Measurements from ENCODE around the gene PYGM. TPM values are rescaled to one million over a fixed set of nuclear protein-coding genes. Genes with fewer than 3 reads are reported as not detected.

The PYGM gene
- total and polyA plus RNA-seq, 2 of the 13 experiments (the other 11 are each of a cell fraction or from before 2014, with no cell fraction given), result 0.11 to 0.12 TPM

DNA sequence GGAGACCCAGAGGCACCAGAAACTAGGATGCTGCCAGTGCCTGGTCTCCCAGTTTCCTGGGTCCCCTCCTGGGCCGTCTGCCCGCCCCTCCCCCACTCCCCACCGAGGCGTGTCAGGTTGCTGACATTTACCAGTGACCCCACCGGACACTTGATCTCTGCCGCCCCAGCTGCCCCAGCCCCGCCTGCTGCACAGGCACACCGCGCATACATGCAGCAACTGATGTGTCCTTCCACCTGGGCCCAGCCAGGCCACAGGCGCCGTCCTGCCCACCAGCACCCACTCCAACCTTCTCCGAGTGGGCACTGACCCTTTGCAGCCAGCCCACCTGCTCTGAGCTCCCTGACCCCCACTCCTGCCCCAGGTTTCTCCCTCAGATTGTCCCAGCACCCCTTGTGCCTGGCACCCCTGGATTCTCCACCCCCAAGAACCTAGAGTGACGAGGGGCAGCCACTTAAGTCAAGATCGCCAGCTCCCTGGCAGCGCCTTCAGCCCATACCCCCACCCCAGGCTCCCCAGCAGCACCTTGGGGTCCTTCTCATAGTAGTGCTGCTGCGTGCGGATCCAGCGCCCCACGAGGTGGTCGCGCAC lies 548 bp downstream of the PYGM start (continued):
- TF ChIP-seq, protein P1, sequence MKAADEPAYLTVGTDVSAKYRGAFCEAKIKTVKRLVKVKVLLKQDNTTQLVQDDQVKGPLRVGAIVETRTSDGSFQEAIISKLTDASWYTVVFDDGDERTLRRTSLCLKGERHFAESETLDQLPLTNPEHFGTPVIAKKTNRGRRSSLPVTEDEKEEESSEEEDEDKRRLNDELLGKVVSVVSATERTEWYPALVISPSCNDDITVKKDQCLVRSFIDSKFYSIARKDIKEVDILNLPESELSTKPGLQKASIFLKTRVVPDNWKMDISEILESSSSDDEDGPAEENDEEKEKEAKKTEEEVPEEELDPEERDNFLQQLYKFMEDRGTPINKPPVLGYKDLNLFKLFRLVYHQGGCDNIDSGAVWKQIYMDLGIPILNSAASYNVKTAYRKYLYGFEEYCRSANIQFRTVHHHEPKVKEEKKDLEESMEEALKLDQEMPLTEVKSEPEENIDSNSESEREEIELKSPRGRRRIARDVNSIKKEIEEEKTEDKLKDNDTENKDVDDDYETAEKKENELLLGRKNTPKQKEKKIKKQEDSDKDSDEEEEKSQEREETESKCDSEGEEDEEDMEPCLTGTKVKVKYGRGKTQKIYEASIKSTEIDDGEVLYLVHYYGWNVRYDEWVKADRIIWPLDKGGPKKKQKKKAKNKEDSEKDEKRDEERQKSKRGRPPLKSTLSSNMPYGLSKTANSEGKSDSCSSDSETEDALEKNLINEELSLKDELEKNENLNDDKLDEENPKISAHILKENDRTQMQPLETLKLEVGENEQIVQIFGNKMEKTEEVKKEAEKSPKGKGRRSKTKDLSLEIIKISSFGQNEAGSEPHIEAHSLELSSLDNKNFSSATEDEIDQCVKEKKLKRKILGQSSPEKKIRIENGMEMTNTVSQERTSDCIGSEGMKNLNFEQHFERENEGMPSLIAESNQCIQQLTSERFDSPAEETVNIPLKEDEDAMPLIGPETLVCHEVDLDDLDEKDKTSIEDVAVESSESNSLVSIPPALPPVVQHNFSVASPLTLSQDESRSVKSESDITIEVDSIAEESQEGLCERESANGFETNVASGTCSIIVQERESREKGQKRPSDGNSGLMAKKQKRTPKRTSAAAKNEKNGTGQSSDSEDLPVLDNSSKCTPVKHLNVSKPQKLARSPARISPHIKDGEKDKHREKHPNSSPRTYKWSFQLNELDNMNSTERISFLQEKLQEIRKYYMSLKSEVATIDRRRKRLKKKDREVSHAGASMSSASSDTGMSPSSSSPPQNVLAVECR (CRISPR knock-in tag; IDR thresholded peaks at IDR 0.05; ENCODE audit: borderline replicate concordance), result peak; percentile 54
- TF ChIP-seq MEIS1 (CRISPR knock-in tag; IDR thresholded peaks at IDR 0.05; ENCODE audit: borderline replicate concordance), result no peak
- TF ChIP-seq TBX2 (CRISPR knock-in tag; IDR thresholded peaks at IDR 0.05; ENCODE audit: borderline replicate concordance), result 0 out of 2 replicates have a peak, but pooled peaks have one; percentile 7
- peak; percentile 52; the same call in 1 of the 2 replicates for TF ChIP-seq RXRA (CRISPR knock-in tag; IDR thresholded peaks at IDR 0.05)
- 0 out of 2 replicates have a peak, but pooled peaks have one; percentile 18 for TF ChIP-seq RXRB (CRISPR knock-in tag; IDR thresholded peaks at IDR 0.05; ENCODE audit: borderline replicate concordance)
- TF ChIP-seq ZNF768 (CRISPR knock-in tag; IDR thresholded peaks at IDR 0.05), result peak; percentile 2; the same call in 1 of the 2 replicates
- peak; percentile 49; the same call in 1 of the 2 replicates for TF ChIP-seq FOXC1 (CRISPR knock-in tag; IDR thresholded peaks at IDR 0.05; ENCODE audit: borderline replicate concordance)
- 0 out of 2 replicates have a peak, but pooled peaks have one; percentile 23 for TF ChIP-seq SPEN (CRISPR knock-in tag; IDR thresholded peaks at IDR 0.05; ENCODE audit: low read depth)
- TF ChIP-seq ZNF225 (CRISPR knock-in tag; IDR thresholded peaks at IDR 0.05), result no peak
- 0 out of 2 replicates have a peak, but pooled peaks have one; percentile 27 for TF ChIP-seq ARHGAP35 (CRISPR knock-in tag; IDR thresholded peaks at IDR 0.05; ENCODE audit: borderline replicate concordance)
- TF ChIP-seq, protein P2, sequence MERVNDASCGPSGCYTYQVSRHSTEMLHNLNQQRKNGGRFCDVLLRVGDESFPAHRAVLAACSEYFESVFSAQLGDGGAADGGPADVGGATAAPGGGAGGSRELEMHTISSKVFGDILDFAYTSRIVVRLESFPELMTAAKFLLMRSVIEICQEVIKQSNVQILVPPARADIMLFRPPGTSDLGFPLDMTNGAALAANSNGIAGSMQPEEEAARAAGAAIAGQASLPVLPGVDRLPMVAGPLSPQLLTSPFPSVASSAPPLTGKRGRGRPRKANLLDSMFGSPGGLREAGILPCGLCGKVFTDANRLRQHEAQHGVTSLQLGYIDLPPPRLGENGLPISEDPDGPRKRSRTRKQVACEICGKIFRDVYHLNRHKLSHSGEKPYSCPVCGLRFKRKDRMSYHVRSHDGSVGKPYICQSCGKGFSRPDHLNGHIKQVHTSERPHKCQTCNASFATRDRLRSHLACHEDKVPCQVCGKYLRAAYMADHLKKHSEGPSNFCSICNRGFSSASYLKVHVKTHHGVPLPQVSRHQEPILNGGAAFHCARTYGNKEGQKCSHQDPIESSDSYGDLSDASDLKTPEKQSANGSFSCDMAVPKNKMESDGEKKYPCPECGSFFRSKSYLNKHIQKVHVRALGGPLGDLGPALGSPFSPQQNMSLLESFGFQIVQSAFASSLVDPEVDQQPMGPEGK (CRISPR knock-in tag; IDR thresholded peaks at IDR 0.05), result peak; percentile 56
- no peak for TF ChIP-seq ZNF615 (CRISPR knock-in tag; IDR thresholded peaks at IDR 0.05; ENCODE audit: borderline replicate concordance)
- TF ChIP-seq PHF5A (CRISPR knock-in tag; IDR thresholded peaks at IDR 0.05; ENCODE audit: low read depth, unreplicated experiment), result no peak
- TF ChIP-seq HDAC1 (CRISPR knock-in tag; IDR thresholded peaks at IDR 0.05), result peak; percentile 66
- TF ChIP-seq ZNF605 (CRISPR knock-in tag; IDR thresholded peaks at IDR 0.05), result 0 out of 2 replicates have a peak, but pooled peaks have one; percentile 14
- 0 out of 2 replicates have a peak, but pooled peaks have one; percentile 16 for TF ChIP-seq ZNF501 (CRISPR knock-in tag; IDR thresholded peaks at IDR 0.05)
- TF ChIP-seq NR2F1 (CRISPR knock-in tag; IDR thresholded peaks at IDR 0.05), result peak; percentile 34 to 82; a peak in 2 of 4 replicates

Measured in HepG2 (cell line).